ENCODE results near the gene MAP6.
A peak's percentile ranks its signal among the peaks of the same experiment; 100 is the strongest.

The MAP6 gene

DNA sequence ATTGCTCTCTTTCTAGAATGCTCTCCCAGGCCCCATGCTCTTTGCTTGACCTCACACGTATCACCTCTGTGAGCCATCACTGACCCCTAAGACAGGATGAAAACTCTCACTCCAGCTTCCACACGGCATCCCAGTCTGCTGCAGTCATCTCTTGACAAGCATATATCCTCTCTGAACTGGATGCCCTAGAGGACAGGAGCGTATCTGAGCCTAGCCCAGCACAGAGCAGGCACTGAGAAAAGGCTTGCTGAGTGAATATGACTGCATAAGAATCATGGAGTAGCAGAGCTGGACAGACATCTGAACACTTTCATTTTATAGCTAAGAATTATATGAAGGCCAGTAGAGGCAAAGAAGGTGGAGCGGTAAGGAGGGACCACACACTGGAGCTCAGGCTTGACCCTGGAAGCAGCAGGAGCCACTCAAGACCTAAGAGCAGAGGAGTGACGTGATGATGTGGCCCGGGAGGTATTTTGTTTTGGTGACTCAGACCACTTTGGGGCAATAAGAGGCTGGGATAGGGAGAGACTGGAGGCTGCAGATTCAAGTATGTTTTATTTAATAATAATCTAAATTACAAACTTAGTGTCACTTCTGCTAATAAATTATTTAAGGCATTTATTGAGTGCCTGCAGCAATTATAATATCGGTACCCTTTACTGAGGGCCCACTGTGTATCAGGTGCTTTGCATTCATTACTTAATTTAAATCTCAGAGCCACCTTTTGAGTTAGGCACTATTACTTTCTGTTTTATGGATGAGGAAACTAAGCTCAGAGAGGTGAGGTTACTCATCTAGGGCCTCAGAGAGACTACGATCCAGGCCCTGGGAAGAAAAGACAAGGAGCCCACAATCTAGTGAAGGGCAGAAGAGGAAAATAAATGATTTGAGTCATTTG is 42.6 kb downstream of the MAP6 start:
- Mint-ChIP-seq H3K36me3 (ENCODE audit: low read depth) (no peaks in the 10 kb centered on the region), H3K27ac (peak overlapping the region; percentile 4 to 45 (median 35)), H3K4me3 (no peak overlapping the region), H3K4me1 (peaks cover 49% of the 10 kb centered on the region), H3K9me3 (no peaks in the 10 kb centered on the region), H3K27me3 (ENCODE audit: low read depth) (peaks cover 4% of the 10 kb centered on the region)
- TF ChIP-seq, protein P1, sequence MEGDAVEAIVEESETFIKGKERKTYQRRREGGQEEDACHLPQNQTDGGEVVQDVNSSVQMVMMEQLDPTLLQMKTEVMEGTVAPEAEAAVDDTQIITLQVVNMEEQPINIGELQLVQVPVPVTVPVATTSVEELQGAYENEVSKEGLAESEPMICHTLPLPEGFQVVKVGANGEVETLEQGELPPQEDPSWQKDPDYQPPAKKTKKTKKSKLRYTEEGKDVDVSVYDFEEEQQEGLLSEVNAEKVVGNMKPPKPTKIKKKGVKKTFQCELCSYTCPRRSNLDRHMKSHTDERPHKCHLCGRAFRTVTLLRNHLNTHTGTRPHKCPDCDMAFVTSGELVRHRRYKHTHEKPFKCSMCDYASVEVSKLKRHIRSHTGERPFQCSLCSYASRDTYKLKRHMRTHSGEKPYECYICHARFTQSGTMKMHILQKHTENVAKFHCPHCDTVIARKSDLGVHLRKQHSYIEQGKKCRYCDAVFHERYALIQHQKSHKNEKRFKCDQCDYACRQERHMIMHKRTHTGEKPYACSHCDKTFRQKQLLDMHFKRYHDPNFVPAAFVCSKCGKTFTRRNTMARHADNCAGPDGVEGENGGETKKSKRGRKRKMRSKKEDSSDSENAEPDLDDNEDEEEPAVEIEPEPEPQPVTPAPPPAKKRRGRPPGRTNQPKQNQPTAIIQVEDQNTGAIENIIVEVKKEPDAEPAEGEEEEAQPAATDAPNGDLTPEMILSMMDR (IDR thresholded peaks at IDR 0.05; ENCODE audit: unreplicated experiment in 3 of 3): no peak

DNA sequence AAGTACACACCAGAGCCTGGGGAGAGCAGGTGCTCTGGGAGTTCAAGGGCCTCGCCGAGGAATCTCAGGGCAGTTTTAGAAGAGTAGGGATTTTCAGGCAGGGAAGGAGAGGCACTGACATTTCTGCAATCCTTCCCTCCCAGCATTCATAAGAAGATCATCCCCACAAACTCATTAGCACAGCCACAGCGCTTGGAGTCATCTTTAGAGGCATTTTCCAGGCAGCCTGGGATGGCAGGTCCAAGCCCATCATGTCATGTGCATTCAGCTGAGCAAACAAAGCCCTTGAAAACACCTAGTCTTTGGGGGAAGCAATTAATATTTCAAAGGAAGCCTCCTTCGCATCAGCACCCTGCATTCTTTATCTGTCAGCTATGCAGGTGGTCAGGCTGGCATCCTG is 43.8 kb downstream of the MAP6 start:
- Mint-ChIP-seq H3K27me3 (ENCODE audit: low read depth) (peaks cover 4% of the 10 kb centered on the region), H3K9me3 (no peaks in the 10 kb centered on the region)

DNA sequence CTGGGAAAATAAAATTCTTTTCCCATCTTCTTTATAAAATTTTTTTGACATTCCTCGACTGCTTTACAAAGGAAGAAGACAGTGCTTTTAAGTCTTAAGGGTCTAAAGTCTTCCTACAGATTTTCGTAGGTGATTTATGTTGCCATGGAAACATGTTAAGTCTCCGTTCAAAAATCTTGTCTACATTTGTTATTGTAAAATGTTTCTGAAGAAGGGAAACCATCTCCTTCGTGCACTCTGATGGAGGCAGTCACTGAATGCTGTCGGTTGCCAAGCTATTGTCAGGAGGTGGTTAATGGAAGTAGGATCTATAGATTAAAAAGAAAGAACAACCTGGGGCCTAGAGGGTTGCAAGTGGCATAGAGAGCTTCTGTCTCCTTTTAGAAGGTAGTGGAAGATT is 52.6 kb downstream of the MAP6 start:
- Mint-ChIP-seq H3K36me3 (ENCODE audit: low read depth) (peaks cover 3% of the 10 kb centered on the region), H3K27me3 (ENCODE audit: low read depth) (no peaks in the 10 kb centered on the region), H3K9me3 (no peaks in the 10 kb centered on the region), H3K27ac (peak overlapping the region in 2 of 3 experiments; percentile 1 to 13), H3K4me1 (peaks cover 30% of the 10 kb centered on the region), H3K4me3 (no peak overlapping the region)
- TF ChIP-seq, protein P1 (IDR thresholded peaks at IDR 0.05; ENCODE audit: unreplicated experiment in 3 of 3): no peak

More for the DNA sequence above, 43.8 kb downstream of the MAP6 start:
- Mint-ChIP-seq H3K36me3 (ENCODE audit: low read depth) (no peaks in the 10 kb centered on the region), H3K27ac (peak overlapping the region in 2 of 3 experiments; percentile 5 to 53), H3K4me3 (no peak overlapping the region), H3K4me1 (peaks cover 45% of the 10 kb centered on the region)
- TF ChIP-seq, protein P1 (IDR thresholded peaks at IDR 0.05; ENCODE audit: unreplicated experiment in 3 of 3): no peak

DNA sequence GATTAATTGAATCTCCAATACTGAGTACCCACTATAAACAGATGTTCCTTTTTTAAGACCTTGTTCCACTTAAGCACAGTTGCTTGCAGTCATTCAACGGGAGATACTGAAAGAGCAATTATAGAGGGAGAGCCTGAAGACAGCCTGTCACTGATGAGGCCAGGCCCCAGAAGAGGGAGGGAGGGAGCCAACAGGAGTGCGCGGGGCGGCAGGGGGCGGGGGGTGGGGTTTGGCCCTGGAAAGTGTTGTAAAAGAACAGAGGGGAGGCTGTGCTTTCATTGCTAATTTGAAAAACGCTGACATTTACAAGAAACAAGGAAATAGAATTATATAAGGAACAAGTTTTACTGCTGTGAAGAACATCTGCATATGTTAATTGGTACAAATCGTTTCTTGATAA is 53.1 kb downstream of the MAP6 start:
- Mint-ChIP-seq H3K4me1 (peaks cover 30% of the 10 kb centered on the region), H3K36me3 (ENCODE audit: low read depth) (peaks cover 3% of the 10 kb centered on the region), H3K4me3 (no peak overlapping the region), H3K27ac (peak overlapping the region in 1 of 3 experiments; percentile 1), H3K27me3 (ENCODE audit: low read depth) (peaks cover 4% of the 10 kb centered on the region), H3K9me3 (no peaks in the 10 kb centered on the region)
- TF ChIP-seq, protein P1 (IDR thresholded peaks at IDR 0.05; ENCODE audit: unreplicated experiment in 3 of 3): no peak

DNA sequence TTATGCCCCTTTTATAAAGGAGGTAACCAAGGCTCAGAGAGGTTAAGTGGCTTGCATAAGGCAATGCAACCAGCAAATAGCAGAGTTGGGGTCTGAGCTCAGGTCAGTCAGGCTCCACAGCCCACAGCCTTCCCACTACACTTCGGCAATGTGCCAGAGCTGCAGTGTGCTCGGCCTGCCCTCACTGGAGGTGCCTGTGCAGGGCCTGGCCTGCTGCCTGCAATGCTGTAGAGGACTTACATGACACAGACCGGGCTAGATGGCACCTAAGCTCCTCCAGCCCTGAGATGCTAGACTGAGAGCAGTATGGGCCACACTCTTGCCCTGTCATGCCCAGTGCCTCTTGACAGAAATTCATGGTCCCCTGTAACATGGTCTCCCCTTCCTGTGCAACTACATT is 57.0 kb downstream of the MAP6 start:
- Mint-ChIP-seq H3K27ac (no peak overlapping the region), H3K9me3 (no peaks in the 10 kb centered on the region), H3K27me3 (ENCODE audit: low read depth) (peaks cover 11% of the 10 kb centered on the region), H3K36me3 (ENCODE audit: low read depth) (no peaks in the 10 kb centered on the region), H3K4me1 (peaks cover 29% of the 10 kb centered on the region), H3K4me3 (no peak overlapping the region)
- TF ChIP-seq, protein P1 (IDR thresholded peaks at IDR 0.05; ENCODE audit: unreplicated experiment in 3 of 3): no peak

DNA sequence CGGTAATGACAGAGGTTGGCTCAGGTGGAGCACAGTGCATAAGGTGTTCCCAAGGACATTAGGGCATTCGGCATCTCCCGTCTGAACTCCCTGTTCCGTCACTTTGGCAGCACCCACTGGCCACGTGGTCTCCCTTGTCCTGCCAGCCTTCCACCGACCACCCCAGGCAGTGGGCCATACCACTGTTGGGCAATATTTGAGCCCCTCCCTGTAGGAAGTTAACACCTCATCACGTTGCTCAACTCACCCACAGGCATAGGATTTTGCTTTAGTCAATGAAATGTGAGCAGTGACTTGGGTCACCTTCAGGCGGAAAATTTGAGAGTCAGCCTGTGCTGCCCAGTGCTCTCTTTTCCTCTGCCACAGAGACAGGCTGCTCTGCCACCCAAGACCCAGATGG is 62.7 kb downstream of the MAP6 start:
- TF ChIP-seq, protein P1 (IDR thresholded peaks at IDR 0.05; ENCODE audit: unreplicated experiment in 3 of 3): no peak
- H3K4me1 Mint-ChIP-seq: peaks cover 5% of the 10 kb centered on the region
- H3K9me3 Mint-ChIP-seq: no peaks in the 10 kb centered on the region
- no peak overlapping the region for H3K4me3 Mint-ChIP-seq
- H3K27ac Mint-ChIP-seq: no peak overlapping the region
- no peaks in the 10 kb centered on the region for H3K36me3 Mint-ChIP-seq (ENCODE audit: low read depth)
- peaks cover 18% of the 10 kb centered on the region for H3K27me3 Mint-ChIP-seq (ENCODE audit: low read depth)
